Nephron progenitor cell (in vitro differentiated cells): Measurements from ENCODE around the gene LCTL.

Experiments
- DNase-seq: peaks from one replicate; pipeline ENCODE4 v3.0.0; 2021
- H3K27ac Mint-ChIP-seq: 2 replicates; pipeline ENCODE4 v1.8.0; 2021; ENCODE audit warnings: mild to moderate bottlenecking, moderate library complexity, mixed read lengths
- H3K27me3 Mint-ChIP-seq: 2 replicates; pipeline ENCODE4 v1.8.0; 2021; ENCODE audit warnings: mild to moderate bottlenecking, low read depth, mixed read lengths; ENCODE audit not compliant: poor library complexity
- H3K36me3 Mint-ChIP-seq: 2 replicates; pipeline ENCODE4 v1.8.0; 2021; ENCODE audit warnings: low read depth, mixed read lengths
- H3K4me1 Mint-ChIP-seq: 2 replicates; pipeline ENCODE4 v1.8.0; 2021; ENCODE audit warnings: mixed read lengths
- H3K4me3 Mint-ChIP-seq: 2 replicates; pipeline ENCODE4 v1.8.0; 2021; ENCODE audit warnings: mild to moderate bottlenecking, moderate library complexity, mixed read lengths
- H3K9me3 Mint-ChIP-seq: 2 replicates; pipeline ENCODE4 v1.8.0; 2021; ENCODE audit warnings: mild to moderate bottlenecking, moderate library complexity, mixed read lengths
- TF ChIP-seq, protein P1 (sequence below): fragments of 200-600 bp; sonication (generic); IDR thresholded peaks from 2 replicates; pipeline ENCODE4 v1.5.0; 2021; ENCODE audit warnings: antibody characterized with exemption

The LCTL gene

DNA sequence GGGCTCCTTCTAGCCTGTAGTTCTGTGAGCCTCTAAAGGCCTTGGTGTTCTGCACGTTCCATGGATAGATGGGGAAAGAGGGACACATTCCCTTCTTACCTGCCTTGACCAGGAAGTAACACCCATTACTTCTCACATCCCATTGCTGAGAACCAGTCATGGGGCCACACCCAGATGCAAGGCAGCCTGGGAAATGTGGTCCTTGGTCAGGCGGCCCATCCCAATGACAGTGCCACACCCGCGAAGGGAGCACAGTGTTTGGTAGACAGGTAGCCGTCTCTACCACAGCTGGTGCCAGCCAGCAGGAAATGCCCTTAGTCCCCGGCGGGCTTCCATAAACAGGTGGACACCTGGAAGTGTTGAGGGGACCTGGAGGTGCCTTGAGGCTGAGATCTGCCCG, 23.2 kb upstream of the LCTL start:
- Mint-ChIP-seq H3K9me3 (no peaks in the 10 kb centered on the region), H3K27ac (no peak overlapping the region), H3K4me1 (peaks cover 19% of the 10 kb centered on the region), H3K36me3 (no peaks in the 10 kb centered on the region), H3K4me3 (no peak overlapping the region), H3K27me3 (peaks cover 3% of the 10 kb centered on the region)
- TF ChIP-seq, protein P1, sequence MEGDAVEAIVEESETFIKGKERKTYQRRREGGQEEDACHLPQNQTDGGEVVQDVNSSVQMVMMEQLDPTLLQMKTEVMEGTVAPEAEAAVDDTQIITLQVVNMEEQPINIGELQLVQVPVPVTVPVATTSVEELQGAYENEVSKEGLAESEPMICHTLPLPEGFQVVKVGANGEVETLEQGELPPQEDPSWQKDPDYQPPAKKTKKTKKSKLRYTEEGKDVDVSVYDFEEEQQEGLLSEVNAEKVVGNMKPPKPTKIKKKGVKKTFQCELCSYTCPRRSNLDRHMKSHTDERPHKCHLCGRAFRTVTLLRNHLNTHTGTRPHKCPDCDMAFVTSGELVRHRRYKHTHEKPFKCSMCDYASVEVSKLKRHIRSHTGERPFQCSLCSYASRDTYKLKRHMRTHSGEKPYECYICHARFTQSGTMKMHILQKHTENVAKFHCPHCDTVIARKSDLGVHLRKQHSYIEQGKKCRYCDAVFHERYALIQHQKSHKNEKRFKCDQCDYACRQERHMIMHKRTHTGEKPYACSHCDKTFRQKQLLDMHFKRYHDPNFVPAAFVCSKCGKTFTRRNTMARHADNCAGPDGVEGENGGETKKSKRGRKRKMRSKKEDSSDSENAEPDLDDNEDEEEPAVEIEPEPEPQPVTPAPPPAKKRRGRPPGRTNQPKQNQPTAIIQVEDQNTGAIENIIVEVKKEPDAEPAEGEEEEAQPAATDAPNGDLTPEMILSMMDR: no peak
- no peak for DNase-seq

DNA sequence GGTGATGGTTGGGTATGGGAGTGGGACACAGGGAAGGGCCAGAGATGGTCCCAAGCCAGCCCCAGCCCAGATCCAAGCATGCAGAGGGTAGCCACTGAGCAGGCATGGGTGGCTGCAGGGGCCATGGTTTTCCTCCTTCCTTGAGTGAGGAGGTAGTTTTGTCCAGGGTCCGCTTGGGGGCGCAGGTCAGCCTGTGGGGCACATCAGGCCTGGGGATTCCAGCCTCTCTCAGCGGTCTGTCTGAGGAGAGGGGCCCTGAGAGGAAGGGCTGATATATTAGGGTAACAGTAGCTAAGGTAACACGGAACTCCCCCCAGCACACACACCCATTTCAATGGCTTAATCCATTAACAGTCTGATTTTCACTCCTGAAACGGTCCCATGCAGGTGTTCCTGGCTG, 22.7 kb upstream of the LCTL start:
- Mint-ChIP-seq H3K4me3 (no peak overlapping the region), H3K27me3 (peaks cover 5% of the 10 kb centered on the region), H3K4me1 (peaks cover 19% of the 10 kb centered on the region), H3K27ac (no peak overlapping the region), H3K9me3 (no peaks in the 10 kb centered on the region), H3K36me3 (no peaks in the 10 kb centered on the region)
- no peak for DNase-seq
- TF ChIP-seq, protein P1: no peak

DNA sequence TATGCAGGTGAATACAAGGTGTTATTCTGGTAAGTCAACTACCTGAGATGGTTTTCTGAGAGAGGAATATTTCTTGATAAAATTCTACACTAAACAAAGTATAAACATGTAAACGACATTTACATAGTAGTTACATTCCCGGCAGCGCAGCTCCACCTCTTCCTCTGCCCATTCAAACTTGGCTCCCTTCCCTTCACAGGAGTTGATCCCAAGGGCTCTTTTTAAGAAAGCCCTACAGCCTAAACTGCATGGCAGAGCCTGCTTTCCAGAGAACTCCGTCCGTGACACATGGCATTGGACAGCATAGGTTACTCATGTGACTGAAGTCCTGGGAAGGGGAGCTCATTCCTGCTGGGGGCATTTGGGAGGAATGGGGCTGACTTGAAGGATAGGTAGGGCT, 22.0 kb upstream of the LCTL start:
- Mint-ChIP-seq H3K9me3 (no peaks in the 10 kb centered on the region), H3K4me1 (peaks cover 15% of the 10 kb centered on the region), H3K36me3 (no peaks in the 10 kb centered on the region), H3K27ac (no peak overlapping the region), H3K27me3 (peaks cover 2% of the 10 kb centered on the region), H3K4me3 (no peak overlapping the region)
- DNase-seq: no peak
- TF ChIP-seq, protein P1: no peak

DNA sequence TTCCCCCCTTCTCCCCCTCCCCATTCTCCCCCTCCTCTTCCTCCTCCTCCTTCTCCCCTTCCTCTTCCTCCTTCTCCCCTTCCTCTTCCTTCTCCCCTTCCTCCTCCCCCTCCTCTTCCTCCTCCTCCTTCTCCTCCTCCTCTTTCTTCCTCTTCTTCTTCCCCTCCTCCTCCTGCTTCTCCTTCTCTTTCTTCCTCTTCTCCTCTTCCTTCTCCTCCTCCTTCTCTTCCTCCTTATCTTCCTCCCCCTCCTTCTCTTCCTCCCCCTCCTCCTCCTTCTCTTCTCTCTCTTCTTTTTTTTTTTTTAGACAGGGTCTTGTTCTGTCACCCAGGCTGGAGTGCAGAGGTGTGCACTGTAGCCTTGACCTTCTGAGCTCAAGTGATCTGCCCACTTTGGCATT, 21.2 kb upstream of the LCTL start:
- Mint-ChIP-seq H3K4me3 (no peak overlapping the region), H3K27me3 (peaks cover 2% of the 10 kb centered on the region), H3K4me1 (peaks cover 15% of the 10 kb centered on the region), H3K9me3 (no peaks in the 10 kb centered on the region), H3K27ac (no peak overlapping the region), H3K36me3 (no peaks in the 10 kb centered on the region)
- TF ChIP-seq, protein P1: no peak
- no peak for DNase-seq

DNA sequence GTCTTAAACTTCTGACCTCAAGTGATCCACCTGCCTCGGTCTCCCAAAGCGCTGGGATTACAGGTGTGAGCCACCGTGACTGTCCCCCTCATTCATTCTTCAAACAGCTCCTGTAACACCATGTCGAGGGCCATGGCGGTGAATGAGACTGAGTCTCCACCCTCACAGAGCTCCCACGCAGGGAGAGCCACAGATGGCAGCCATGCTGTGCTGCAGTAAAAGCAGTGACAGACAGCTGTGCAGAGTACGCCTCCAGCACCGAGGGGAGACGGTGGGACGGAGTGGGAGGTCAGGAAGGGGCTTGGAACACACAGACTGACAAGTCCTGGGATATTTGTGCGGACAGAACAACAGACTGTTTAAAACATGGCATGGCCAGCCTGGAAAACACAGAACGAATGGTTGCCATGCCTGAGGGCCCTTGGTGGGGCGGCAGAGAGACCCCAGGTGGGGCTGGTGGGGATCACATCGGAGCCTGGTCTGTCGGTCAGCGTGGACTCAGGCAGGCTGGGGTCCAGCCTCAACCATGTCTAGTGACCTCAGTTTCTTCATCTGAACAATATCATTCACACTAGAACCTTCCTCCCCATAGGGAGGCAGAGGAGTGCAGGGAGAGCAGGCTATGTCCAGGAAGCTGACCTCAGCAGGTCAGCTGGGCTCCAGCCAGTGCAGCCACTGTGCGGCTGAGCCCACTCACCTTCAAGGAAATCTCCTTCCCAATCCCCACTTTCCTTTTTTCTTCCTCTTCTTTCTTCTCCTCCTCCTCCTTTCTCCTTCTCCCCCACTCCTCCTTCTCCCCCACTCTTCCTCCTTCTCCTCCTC, 20.6 kb upstream of the LCTL start:
- Mint-ChIP-seq H3K27me3 (peaks cover 2% of the 10 kb centered on the region), H3K4me1 (peaks cover 21% of the 10 kb centered on the region), H3K27ac (no peak overlapping the region), H3K9me3 (no peaks in the 10 kb centered on the region), H3K36me3 (no peaks in the 10 kb centered on the region), H3K4me3 (no peak overlapping the region)
- DNase-seq: no peak
- TF ChIP-seq, protein P1: no peak

DNA sequence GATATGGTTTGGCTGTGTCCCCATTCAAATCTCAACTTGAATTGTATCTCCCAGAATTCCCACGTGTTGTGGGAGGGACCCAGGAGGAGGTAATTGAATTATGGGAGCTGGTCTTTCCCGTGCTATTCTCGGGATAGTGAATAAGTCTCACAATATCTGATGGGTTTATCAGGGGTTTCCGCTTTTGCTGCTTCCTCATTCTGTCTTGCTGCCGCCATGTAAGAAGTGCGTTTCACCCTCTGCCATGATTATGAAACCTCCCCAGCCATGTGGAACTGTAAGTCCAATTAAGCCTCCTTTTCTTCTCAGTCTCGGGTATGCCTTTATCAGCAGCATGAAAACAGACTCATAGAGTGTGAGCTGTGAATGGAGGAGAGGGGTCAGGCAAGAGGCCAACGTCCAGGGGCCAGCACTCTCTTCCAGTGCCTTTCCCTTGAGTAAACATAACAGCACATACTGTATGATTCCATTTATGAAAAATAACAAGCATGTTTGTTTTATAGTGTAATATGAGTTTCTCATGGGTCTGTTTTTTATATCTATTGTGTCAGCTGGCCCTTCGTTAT, 16.3 kb upstream of the LCTL start:
- no peaks in the 10 kb centered on the region for H3K36me3 Mint-ChIP-seq
- no peak overlapping the region for H3K4me3 Mint-ChIP-seq

More for the DNA sequence above, 16.3 kb upstream of the LCTL start:
- TF ChIP-seq, protein P1: no peak
- peaks cover 21% of the 10 kb centered on the region for H3K4me1 Mint-ChIP-seq
- H3K9me3 Mint-ChIP-seq: no peaks in the 10 kb centered on the region
- H3K27ac Mint-ChIP-seq: peak overlapping the region; percentile 84
- DNase-seq: no peak
- peaks cover 6% of the 10 kb centered on the region for H3K27me3 Mint-ChIP-seq
